Lung (tissue), 12 donors: ENCODE results near the gene TTR. TPM values are rescaled to one million over a fixed set of nuclear protein-coding genes. Genes with fewer than 3 reads are reported as not detected.

Source experiments
- ATAC-seq: fragments of 200-7000 bp; cut with Tn5 transposase; one replicate; pipeline ENCODE4 v1.9.1; 2020; ENCODE audit warnings: moderate number of reproducible peaks; ENCODE audit not compliant: insufficient read depth, low FRiP score
- DNase-seq, 3 donors: peaks; one replicate each; pipeline ENCODE4 v3.0.0-alpha.2; 2013 to 2017
- H3K27ac ChIP-seq, 2 donors: one replicate each; pipeline ENCODE4 v1.5.1; 2013; ENCODE audit warnings: mild to moderate bottlenecking in 2 of 2, moderate library complexity in 2 of 2, control low read depth in 1 of 2, inconsistent platforms in 1 of 2, low read depth in 1 of 2, low read length in 1 of 2
- H3K27me3 ChIP-seq, 3 donors: one replicate each; pipeline ENCODE4 v1.5.1; 2013; ENCODE audit warnings: low read length in 2 of 3; ENCODE audit not compliant: control insufficient read depth in 3 of 3, insufficient read depth in 3 of 3
- H3K36me3 ChIP-seq, 4 donors: one replicate each; pipeline ENCODE4 v1.5.1; 2013; ENCODE audit warnings: low read length in 4 of 4, mild to moderate bottlenecking in 1 of 4, moderate library complexity in 1 of 4; ENCODE audit not compliant: control insufficient read depth in 4 of 4, insufficient read depth in 4 of 4
- H3K4me1 ChIP-seq, 5 donors: one replicate each; pipeline ENCODE4 v1.5.1; 2013; ENCODE audit warnings: low read length in 5 of 5, mild to moderate bottlenecking in 2 of 5, moderate library complexity in 1 of 5; ENCODE audit not compliant: control insufficient read depth in 5 of 5, insufficient read depth in 5 of 5
- H3K4me3 ChIP-seq: one replicate; pipeline ENCODE4 v1.5.1; 2013; ENCODE audit warnings: mild to moderate bottlenecking, control low read depth, moderate library complexity
- H3K9ac ChIP-seq, 2 donors: one replicate each; pipeline ENCODE4 v1.5.1; 2013; ENCODE audit warnings: low read length in 2 of 2, control low read depth in 1 of 2; ENCODE audit not compliant: insufficient read depth in 1 of 2
- H3K9me3 ChIP-seq, 4 donors: one replicate each; pipeline ENCODE4 v1.5.1; 2013; ENCODE audit warnings: low read length in 3 of 4, mild to moderate bottlenecking in 1 of 4, moderate library complexity in 1 of 4; ENCODE audit not compliant: control insufficient read depth in 4 of 4, insufficient read depth in 3 of 4
- WGBS, 2 donors: extraction: QIAGEN DNeasy Blood & Tissue Kit; methylation state at CpG; one replicate each; pipeline ENCODE4 v1.1.7; 2013; 5-methylcytosine and 5-hydroxymethylcytosine counted together
- polyA plus RNA-seq, 2 donors: library from polyadenylated mRNA; stranded (reverse); fragments of 200-250 nt; gene quantifications; one replicate each; pipeline ENCODE4 v1.2.1, GENCODE V29; 2013
- total RNA-seq, 2 donors: library from RNA; depleted of rRNA in 1 of 2; stranded (reverse); fragments of >200 nt in 1 of 2; gene quantifications; one replicate each; pipeline ENCODE4 v1.2.1, GENCODE V29; 2014 to 2021
- TF ChIP-seq, protein P1 (sequence below): IDR thresholded peaks from 2 replicates; pipeline ENCODE4 v1.5.1; 2012; ENCODE audit warnings: mild to moderate bottlenecking; ENCODE audit errors: control extremely low read depth, extremely low read depth
- donor health status: control.
- donor health status: control.
- donor health status: Bipolar disorder and iron deficiency.
- donor health status: healthy.
- donor health status: DM: yes; HTN: yes; CAD: no.

TTR gene
- total and polyA plus RNA-seq, 4 donors, result 0.13 to 1.1 (median 0.70) TPM

DNA sequence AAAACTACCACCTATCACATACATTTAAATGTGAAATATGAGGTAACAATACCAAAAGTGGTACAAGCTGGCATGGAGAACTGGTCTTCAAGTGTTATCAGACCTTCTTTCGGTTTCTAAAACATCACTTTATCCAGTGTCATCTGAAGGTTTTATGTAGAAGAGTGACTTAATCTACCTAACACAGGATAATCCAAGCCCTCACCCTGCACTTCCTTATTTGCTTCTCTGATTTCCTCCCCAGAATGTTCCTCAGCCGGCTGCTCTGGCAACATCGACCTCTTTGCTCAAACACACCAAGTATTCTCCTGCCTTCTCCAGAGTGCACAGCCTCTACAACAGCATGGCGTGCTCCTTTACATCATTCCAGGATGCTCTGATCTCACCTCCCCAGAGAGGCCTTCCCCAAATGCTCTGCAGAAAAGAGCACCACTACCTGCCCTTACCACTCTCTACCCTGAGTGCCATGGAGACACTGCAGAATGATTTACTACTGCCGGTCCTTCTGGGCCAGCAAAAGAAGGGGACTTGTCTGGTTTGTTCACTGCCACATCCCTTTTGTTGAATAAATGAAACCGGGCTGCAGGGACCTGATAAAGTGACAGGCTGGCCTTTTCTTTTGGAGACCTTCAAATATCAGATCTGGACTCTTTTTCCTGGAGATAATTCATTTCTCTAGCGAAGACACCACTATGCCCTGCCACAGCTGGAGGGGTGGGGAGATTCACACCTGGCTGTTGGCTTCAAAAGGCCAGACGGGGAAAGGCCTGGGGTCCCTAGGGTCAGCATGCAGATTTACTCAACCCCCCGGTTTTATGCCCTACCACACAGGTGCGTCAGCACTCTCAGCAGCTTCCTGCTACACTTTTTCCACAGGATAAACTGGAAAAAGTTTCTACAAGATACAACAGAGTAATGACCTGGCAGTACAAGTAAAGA is 42.0 kb downstream of the TTR start:
- Histone ChIP-seq H3K4me3 (no peak overlapping the region), H3K27ac (no peak overlapping the region), H3K36me3 (peaks cover 0 to 6% (median 0%) of the 10 kb centered on the region in 4 donors), H3K9ac (no peak overlapping the region), H3K4me1 (no peaks in the 10 kb centered on the region), H3K9me3 (no peaks in the 10 kb centered on the region), H3K27me3 (no peaks in the 10 kb centered on the region)
- DNase-seq (no peak), ATAC-seq (no peak)
- 39 to 64% methylated on average over 10 of the region's 10 CpGs for whole genome bisulfite sequencing, 2 donors
- TF ChIP-seq, protein P1, sequence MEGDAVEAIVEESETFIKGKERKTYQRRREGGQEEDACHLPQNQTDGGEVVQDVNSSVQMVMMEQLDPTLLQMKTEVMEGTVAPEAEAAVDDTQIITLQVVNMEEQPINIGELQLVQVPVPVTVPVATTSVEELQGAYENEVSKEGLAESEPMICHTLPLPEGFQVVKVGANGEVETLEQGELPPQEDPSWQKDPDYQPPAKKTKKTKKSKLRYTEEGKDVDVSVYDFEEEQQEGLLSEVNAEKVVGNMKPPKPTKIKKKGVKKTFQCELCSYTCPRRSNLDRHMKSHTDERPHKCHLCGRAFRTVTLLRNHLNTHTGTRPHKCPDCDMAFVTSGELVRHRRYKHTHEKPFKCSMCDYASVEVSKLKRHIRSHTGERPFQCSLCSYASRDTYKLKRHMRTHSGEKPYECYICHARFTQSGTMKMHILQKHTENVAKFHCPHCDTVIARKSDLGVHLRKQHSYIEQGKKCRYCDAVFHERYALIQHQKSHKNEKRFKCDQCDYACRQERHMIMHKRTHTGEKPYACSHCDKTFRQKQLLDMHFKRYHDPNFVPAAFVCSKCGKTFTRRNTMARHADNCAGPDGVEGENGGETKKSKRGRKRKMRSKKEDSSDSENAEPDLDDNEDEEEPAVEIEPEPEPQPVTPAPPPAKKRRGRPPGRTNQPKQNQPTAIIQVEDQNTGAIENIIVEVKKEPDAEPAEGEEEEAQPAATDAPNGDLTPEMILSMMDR, result no peak

DNA sequence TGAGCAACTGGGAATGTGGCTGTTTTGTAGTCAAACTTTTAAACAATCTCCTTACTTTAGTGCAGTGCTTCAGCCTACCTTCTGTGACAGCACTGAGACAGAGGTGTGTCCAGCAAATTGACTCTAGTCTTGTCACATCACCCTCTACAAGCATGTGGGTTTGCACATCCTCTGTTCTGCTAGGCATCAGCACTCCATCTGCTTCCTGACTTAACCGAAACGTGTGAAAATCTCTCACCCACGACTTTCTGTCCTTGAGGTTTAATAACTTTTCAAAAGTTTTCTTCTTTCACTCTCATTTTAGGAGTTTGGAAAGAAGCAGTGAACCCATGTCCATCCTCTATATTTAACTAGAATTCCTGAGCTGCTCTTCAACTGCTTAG is 42.6 kb downstream of the TTR start:
- WGBS, 2 donors, result 47 to 65% methylated on average over 3 of the region's 3 CpGs
- ATAC-seq (no peak), DNase-seq (no peak)
- no peak overlapping the region for H3K9ac ChIP-seq
- no peaks in the 10 kb centered on the region for H3K27me3 ChIP-seq
- H3K4me1 ChIP-seq, result no peaks in the 10 kb centered on the region
- H3K9me3 ChIP-seq, result no peaks in the 10 kb centered on the region
- TF ChIP-seq, protein P1, result no peak
- H3K4me3 ChIP-seq, result no peak overlapping the region
- peaks cover 0 to 6% (median 0%) of the 10 kb centered on the region in 4 donors for H3K36me3 ChIP-seq
- no peak overlapping the region for H3K27ac ChIP-seq

DNA sequence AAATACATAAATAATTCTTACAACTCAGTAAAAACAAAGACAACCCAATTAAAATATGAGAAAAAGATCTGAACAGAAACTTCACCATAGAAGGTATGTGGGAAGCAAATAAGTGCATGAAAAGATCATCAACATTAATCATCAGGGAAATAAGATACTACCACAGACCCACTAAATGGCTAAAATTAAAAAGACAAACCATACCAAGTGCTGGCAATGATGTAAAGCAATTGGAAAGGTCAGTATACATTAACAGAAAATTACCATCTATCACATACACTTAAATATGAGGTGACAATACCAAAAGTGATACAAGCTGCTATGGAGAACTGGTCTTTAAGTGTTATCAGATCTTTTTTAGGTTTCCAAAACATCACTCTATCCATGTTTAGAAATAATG is 44.7 kb downstream of the TTR start:
- TF ChIP-seq, protein P1, result no peak
- DNase-seq (no peak), ATAC-seq (no peak)
- Histone ChIP-seq H3K4me3 (no peak overlapping the region), H3K36me3 (peaks cover 0 to 2% (median 0%) of the 10 kb centered on the region in 4 donors), H3K9me3 (no peaks in the 10 kb centered on the region), H3K27me3 (no peaks in the 10 kb centered on the region), H3K27ac (no peak overlapping the region), H3K4me1 (no peaks in the 10 kb centered on the region), H3K9ac (no peak overlapping the region)
